ENCODE data around the gene ZBTB34.
A peak's percentile ranks its signal among the peaks of the same experiment; 100 is the strongest.
"Not testable (repeated sequence)": the region's sequence is repeated elsewhere in the genome, so short reads cannot be mapped to it uniquely, and the experiment has no call there.

The ZBTB34 gene

GRCh38 chr9:126860077-126860756 is at the start of gene ZBTB34:
TSS of gene ZBTB34 (plus strand) at chr9:126860639. CDS start at chr9:126879400, 18,761 bp downstream.
- H3K36me3 Mint-ChIP-seq: peaks cover 6% of the 10 kb centered on the region
- no peaks in the 10 kb centered on the region for H3K27me3 Mint-ChIP-seq
- no peaks in the 10 kb centered on the region for H3K9me3 Mint-ChIP-seq
- H3K4me3 Mint-ChIP-seq: peak within 1 kb of the TSS; percentile 85
- H3K27ac Mint-ChIP-seq: peak within 1 kb of the TSS; percentile 89
- peak; percentile 85 for ATAC-seq
- H3K4me1 Mint-ChIP-seq: peaks cover 20% of the 10 kb centered on the region

DNA sequence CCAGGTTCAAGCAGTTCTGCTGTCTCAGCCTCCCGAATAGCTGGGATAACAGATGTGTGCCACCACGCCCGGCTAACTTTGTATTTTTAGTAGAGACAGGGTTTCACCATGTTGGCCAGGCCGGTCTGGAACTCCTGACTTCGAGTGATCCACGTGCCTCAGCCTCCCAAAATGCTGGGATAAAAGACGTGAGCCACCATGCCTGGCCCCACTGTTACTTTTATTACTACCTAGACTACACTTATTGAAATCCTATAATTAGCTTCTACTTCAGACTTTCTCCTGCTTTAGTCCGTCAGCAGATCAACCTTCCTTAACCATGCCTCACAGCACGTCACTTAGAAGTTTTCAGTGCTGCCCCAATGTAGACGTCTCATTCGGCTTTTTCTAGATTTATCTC is 47.4 kb upstream of the ZBTB34 start:
- H3K4me3 Mint-ChIP-seq: no peak overlapping the region
- peaks cover 7% of the 10 kb centered on the region for H3K9me3 Mint-ChIP-seq
- no peak for ATAC-seq
- peaks cover 65% of the 10 kb centered on the region for H3K36me3 Mint-ChIP-seq
- peaks cover 26% of the 10 kb centered on the region for H3K4me1 Mint-ChIP-seq
- H3K27me3 Mint-ChIP-seq: no peaks in the 10 kb centered on the region
- H3K27ac Mint-ChIP-seq: no peak overlapping the region

DNA sequence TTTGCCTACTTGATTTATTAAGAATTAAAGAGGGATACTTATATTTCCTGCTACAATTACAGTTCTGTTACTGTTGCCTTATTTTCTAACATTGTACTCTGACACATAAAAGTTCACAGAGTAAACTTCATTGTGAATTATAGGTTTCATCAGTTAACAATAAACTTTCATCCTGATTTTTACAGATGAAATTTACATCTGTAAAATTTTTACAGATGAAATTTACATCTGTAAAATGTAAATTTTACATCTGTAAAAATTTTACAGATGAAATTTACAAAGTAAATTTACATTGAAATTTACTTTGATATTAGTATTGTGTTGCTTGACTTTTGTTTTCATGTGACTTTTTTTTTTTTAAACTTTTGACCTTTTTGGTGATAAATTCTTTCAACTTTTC is 46.3 kb upstream of the ZBTB34 start:
- peaks cover 7% of the 10 kb centered on the region for H3K9me3 Mint-ChIP-seq
- H3K4me3 Mint-ChIP-seq: no peak overlapping the region

DNA sequence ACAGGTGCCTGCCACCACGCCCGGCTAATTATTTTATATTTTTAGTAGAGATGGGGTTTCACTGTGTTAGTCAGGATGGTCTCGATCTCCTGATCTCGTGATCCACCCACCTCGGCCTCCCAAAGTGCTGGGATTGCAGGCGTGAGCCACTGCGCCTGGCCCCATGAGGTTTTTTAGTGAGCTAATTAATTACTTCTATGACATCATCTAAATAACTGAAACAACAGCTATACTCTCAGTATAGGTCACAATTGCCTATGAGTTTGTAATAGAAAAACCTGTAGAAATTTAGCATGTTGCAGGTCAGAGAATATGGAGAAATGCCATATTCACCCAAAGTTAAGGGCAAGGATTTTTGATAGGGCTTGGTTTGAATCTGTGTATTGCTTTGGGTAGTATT is 42.8 kb upstream of the ZBTB34 start:
- not testable (repeated sequence) for H3K27ac Mint-ChIP-seq, ATAC-seq, H3K4me3 Mint-ChIP-seq, H3K27me3 Mint-ChIP-seq
- peaks cover 81% of the 10 kb centered on the region for H3K36me3 Mint-ChIP-seq
- peaks cover 15% of the 10 kb centered on the region for H3K4me1 Mint-ChIP-seq
- peaks cover 14% of the 10 kb centered on the region for H3K9me3 Mint-ChIP-seq

More for the DNA sequence above, 46.3 kb upstream of the ZBTB34 start:
- Mint-ChIP-seq H3K36me3 (peaks cover 74% of the 10 kb centered on the region), H3K27ac (no peak overlapping the region), H3K27me3 (no peaks in the 10 kb centered on the region), H3K4me1 (peaks cover 24% of the 10 kb centered on the region)
- ATAC-seq: no peak

DNA sequence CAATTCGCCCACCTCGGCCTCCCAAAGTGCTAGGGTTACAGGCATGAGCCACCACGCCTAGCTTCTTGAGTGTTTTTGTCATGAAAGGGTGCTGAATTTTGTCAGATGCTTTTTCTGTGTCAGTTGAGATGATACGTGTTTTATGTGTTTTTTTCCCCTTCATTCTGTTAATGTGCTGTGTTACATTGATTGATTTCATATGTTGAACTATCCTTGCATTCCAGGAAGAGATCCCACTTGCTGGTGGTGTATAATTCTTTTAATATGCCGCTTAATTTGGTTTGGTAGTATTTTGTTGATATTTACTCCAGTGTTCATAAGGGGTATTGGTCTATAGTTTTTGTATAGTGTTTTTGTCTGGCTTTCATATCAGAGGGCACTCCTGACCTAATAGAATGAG is 42.0 kb upstream of the ZBTB34 start:
- H3K4me3 Mint-ChIP-seq: no peak overlapping the region
- H3K4me1 Mint-ChIP-seq: peaks cover 6% of the 10 kb centered on the region
- no peaks in the 10 kb centered on the region for H3K27me3 Mint-ChIP-seq
- ATAC-seq: no peak
- peaks cover 78% of the 10 kb centered on the region for H3K36me3 Mint-ChIP-seq
- peaks cover 14% of the 10 kb centered on the region for H3K9me3 Mint-ChIP-seq
- H3K27ac Mint-ChIP-seq: no peak overlapping the region

DNA sequence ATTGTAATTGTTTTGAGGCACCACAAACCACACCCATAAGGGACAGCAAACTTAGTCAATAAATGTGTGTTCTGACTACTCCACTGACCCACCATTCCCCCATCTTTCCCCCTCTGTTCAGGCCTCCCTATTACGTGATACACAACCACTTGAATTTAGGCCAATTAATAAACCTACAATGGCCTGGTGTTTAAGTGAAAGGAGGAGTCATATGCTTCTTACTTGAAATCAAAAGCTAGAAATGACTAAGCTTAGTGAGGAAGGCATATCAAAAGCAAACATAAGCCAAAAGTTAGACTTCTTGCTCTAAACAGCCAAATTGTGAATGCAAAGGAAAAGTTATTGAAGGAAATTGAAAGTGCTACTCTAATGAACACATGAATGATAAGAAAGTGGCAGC is 41.0 kb upstream of the ZBTB34 start:
- no peak for ATAC-seq
- peaks cover 14% of the 10 kb centered on the region for H3K9me3 Mint-ChIP-seq
- H3K4me3 Mint-ChIP-seq: no peak overlapping the region
- H3K27me3 Mint-ChIP-seq: no peaks in the 10 kb centered on the region
- H3K4me1 Mint-ChIP-seq: peaks cover 8% of the 10 kb centered on the region
- peaks cover 73% of the 10 kb centered on the region for H3K36me3 Mint-ChIP-seq
- no peak overlapping the region for H3K27ac Mint-ChIP-seq

DNA sequence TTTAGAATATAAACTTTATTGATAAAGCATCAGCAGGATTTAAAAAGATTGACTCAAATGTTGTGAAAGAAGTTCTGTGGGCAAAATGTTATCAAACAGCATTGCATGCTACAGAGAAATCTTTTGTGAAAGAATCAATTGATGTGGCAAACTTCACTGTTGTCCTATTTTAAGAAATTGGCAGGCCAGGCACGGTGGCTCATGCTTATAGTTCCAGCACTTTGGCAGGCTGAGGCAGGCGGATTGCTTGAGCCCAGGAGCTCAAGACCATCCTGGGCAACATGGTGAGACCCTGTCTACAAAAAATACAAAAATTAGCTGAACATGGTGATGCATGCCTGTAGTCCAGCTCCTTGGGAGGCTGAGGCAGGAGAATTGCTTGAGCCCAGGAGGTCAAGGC is 38.2 kb upstream of the ZBTB34 start:
- ATAC-seq: no peak
- peaks cover 19% of the 10 kb centered on the region for H3K4me1 Mint-ChIP-seq

GRCh38 chr9:126822873-126823272 is 37.6 kb upstream of the ZBTB34 start:
- no peak overlapping the region for H3K27ac Mint-ChIP-seq
- H3K9me3 Mint-ChIP-seq: peaks cover 7% of the 10 kb centered on the region
- H3K36me3 Mint-ChIP-seq: peaks cover 60% of the 10 kb centered on the region
- peaks cover 19% of the 10 kb centered on the region for H3K4me1 Mint-ChIP-seq
- no peaks in the 10 kb centered on the region for H3K27me3 Mint-ChIP-seq
- ATAC-seq: no peak
- no peak overlapping the region for H3K4me3 Mint-ChIP-seq

More for the DNA sequence above, 38.2 kb upstream of the ZBTB34 start:
- Mint-ChIP-seq H3K36me3 (peaks cover 64% of the 10 kb centered on the region), H3K27me3 (no peaks in the 10 kb centered on the region), H3K27ac (no peak overlapping the region), H3K4me3 (no peak overlapping the region), H3K9me3 (peaks cover 7% of the 10 kb centered on the region)

DNA sequence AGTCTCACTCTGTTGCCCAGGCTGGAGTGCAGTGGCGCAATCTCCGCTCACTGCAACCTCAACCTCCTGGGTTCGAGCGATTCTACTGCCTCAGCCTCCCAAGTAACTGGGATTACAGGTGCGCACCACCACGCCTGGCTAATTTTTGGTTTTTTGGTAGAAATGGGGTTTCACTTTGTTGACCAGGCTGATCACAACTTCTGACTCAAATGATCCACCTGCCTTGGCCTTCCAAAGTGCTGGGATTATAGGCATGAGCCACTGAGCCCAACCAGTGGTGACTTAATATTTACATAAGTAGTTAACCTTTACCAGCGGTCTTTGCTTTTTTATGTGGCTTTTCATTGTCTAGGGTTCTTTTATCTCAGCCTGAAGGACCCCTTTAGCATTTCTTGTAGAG is 36.4 kb upstream of the ZBTB34 start:
- Mint-ChIP-seq H3K4me1 (peaks cover 19% of the 10 kb centered on the region), H3K36me3 (peaks cover 50% of the 10 kb centered on the region)
- not testable (repeated sequence) for H3K27me3 Mint-ChIP-seq, H3K27ac Mint-ChIP-seq, ATAC-seq, H3K9me3 Mint-ChIP-seq, H3K4me3 Mint-ChIP-seq

GRCh38 chr9:126827227-126827626 is 33.2 kb upstream of the ZBTB34 start:
- no peaks in the 10 kb centered on the region for H3K27me3 Mint-ChIP-seq
- peaks cover 24% of the 10 kb centered on the region for H3K4me1 Mint-ChIP-seq
- no peaks in the 10 kb centered on the region for H3K9me3 Mint-ChIP-seq
- H3K4me3 Mint-ChIP-seq: no peak overlapping the region
- no peak for ATAC-seq
- H3K27ac Mint-ChIP-seq: no peak overlapping the region
- H3K36me3 Mint-ChIP-seq: peaks cover 45% of the 10 kb centered on the region

DNA sequence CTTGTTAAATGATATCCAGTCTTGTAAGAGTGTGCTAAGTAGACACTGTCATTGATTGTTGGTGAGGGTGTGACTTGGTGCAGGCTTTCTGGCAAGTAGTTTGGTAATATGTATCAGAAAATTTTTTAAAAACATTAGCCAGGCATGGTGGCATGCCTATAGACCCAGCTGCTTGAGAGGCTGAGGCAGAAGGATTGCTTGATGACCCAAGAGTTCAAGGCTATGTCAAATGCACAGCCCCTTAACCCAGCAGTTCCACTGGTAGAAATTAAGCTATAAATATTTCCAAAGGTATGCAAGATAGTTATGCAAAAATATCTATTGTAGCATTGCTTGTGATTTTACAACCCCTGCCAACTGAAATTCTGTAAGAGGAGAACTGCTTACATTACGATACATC is 31.4 kb upstream of the ZBTB34 start:
- Mint-ChIP-seq H3K4me1 (peaks cover 39% of the 10 kb centered on the region), H3K27ac (no peak overlapping the region)

DNA sequence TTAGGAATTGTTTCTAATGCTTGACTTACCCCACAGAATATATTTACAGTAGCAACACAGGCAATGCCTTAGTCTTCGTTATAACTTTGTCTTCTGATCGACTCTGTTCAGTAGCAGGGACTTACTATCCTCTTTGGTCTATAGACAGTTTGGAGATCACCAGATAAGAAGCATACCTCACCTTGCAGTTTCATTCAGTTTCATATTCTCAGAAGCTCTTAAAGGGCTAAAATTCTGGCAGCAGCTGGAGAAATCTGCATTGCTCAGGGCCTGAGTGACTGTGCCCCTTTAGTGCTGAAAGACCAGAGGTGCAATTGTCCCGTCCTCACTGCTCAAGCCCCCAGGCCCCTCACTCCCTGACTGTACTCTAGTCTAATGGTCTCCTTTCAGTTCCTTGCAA is 29.6 kb upstream of the ZBTB34 start:
- ATAC-seq: no peak
- peaks cover 56% of the 10 kb centered on the region for H3K36me3 Mint-ChIP-seq
- no peak overlapping the region for H3K4me3 Mint-ChIP-seq
- peaks cover 38% of the 10 kb centered on the region for H3K4me1 Mint-ChIP-seq
- H3K27me3 Mint-ChIP-seq: no peaks in the 10 kb centered on the region
- H3K9me3 Mint-ChIP-seq: no peaks in the 10 kb centered on the region
- no peak overlapping the region for H3K27ac Mint-ChIP-seq

More for the DNA sequence above, 31.4 kb upstream of the ZBTB34 start:
- no peak for ATAC-seq
- Mint-ChIP-seq H3K27me3 (no peaks in the 10 kb centered on the region), H3K36me3 (peaks cover 54% of the 10 kb centered on the region), H3K9me3 (no peaks in the 10 kb centered on the region), H3K4me3 (no peak overlapping the region)

DNA sequence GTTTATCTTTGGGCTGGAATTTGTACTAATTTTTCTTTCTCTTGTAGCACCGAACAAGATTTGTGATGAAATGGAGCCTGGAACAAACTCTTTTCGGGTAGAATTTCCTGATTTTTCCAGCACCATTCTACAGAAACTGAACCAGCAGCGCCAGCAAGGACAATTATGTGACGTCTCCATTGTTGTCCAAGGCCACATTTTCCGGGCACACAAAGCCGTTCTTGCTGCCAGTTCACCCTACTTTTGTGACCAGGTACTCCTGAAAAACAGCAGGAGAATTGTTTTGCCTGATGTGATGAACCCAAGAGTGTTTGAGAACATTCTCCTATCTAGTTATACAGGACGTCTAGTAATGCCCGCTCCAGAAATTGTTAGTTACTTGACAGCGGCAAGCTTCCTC is 28.0 kb upstream of the ZBTB34 start:
- peaks cover 47% of the 10 kb centered on the region for H3K4me1 Mint-ChIP-seq
- no peak overlapping the region for H3K4me3 Mint-ChIP-seq
- H3K27ac Mint-ChIP-seq: no peak overlapping the region
- H3K27me3 Mint-ChIP-seq: no peaks in the 10 kb centered on the region
- H3K36me3 Mint-ChIP-seq: peaks cover 55% of the 10 kb centered on the region
- H3K9me3 Mint-ChIP-seq: no peaks in the 10 kb centered on the region
- ATAC-seq: no peak

DNA sequence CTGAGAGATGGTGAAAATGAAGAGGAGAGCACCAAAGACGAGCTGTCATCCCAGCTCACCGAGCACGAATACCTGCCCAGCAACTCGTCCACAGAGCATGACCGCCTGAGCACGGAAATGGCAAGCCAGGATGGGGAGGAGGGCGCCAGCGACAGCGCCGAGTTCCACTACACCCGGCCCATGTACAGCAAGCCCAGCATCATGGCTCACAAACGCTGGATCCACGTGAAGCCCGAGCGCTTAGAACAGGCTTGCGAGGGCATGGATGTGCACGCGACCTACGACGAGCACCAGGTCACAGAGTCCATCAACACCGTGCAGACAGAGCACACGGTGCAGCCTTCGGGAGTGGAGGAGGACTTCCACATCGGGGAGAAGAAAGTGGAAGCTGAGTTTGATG is 27.4 kb upstream of the ZBTB34 start:
- Mint-ChIP-seq H3K4me1 (peaks cover 51% of the 10 kb centered on the region), H3K9me3 (no peaks in the 10 kb centered on the region), H3K4me3 (no peak overlapping the region), H3K27ac (no peak overlapping the region), H3K36me3 (peaks cover 55% of the 10 kb centered on the region), H3K27me3 (no peaks in the 10 kb centered on the region)
- ATAC-seq: no peak

- Mint-ChIP-seq H3K27me3 (no peaks in the 10 kb centered on the region), H3K36me3 (peaks cover 61% of the 10 kb centered on the region), H3K4me1 (peaks cover 58% of the 10 kb centered on the region), H3K9me3 (no peaks in the 10 kb centered on the region), H3K4me3 (no peak overlapping the region), H3K27ac (no peak overlapping the region)
- no peak for ATAC-seq
Observed at GRCh38 chr9:126833710-126834345, 26.6 kb upstream of the ZBTB34 start.

GRCh38 chr9:126834672-126835071 is 25.8 kb upstream of the ZBTB34 start:
- H3K27me3 Mint-ChIP-seq: no peaks in the 10 kb centered on the region
- no peak for ATAC-seq
- H3K27ac Mint-ChIP-seq: no peak overlapping the region
- H3K4me1 Mint-ChIP-seq: peaks cover 62% of the 10 kb centered on the region
- H3K9me3 Mint-ChIP-seq: no peaks in the 10 kb centered on the region
- peaks cover 69% of the 10 kb centered on the region for H3K36me3 Mint-ChIP-seq
- H3K4me3 Mint-ChIP-seq: no peak overlapping the region

All from stimulated activated memory B cell treated with anti-CD40 and anti-IgM and Interleukin-4, amounts not matched to agents 10 μg/mL and 1 μg/mL and 100 μg/mL, for 72 hours (primary cell).